A549 (cell line): ENCODE data around the gene ABCB8.

Source experiments
- MAZ ChIP-seq: fragments of 150-350 bp; IDR thresholded peaks from 2 replicates; pipeline ENCODE4 v1.6.1; 2014; ENCODE audit warnings: antibody characterized with exemption, low read depth, low read length, borderline replicate concordance
- POLR2A ChIP-seq: IDR thresholded peaks from 2 replicates; pipeline ENCODE4 v1.6.1; 2012; ENCODE audit warnings: mild to moderate bottlenecking, low read length
- TF ChIP-seq, protein P1 (sequence below): fragments of 200-600 bp; sonication (generic); IDR thresholded peaks from 2 replicates; pipeline ENCODE4 v1.6.1; 2016; ENCODE audit warnings: antibody characterized with exemption, mild to moderate bottlenecking, moderate library complexity
- TF ChIP-seq, protein P2 (sequence below): fragments of >200 bp; sonication (Bioruptor Twin); formaldehyde crosslinking; IDR thresholded peaks from 3 replicates; pipeline ENCODE4 v1.5.1; 2016

DNA sequence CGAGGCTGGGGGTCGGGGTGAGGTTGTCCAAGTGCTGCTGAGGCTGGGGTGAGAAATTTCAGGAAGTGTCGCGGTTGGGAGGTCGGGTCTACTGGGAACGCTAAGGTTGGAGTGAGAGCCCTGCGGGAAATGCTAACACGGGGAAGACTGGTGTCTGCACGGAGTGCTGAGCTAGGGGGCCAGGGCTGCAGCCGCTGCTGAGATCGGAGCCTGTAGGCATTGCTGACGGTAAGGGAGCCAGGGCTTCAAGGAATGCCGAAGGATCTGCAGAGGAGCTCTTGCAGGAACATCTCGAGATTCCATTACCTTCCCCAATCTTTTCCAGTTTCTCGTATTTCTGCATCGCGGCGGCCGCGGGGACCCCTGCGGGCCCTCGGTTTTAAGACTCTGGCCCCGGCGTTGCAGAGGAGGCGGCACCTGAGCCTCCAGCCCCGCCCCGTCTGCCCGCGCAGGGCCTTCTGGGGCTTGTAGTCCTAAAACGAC, 29.3 kb downstream of the ABCB8 start, which contains the start of gene CDK5:
- TF ChIP-seq, protein P1, sequence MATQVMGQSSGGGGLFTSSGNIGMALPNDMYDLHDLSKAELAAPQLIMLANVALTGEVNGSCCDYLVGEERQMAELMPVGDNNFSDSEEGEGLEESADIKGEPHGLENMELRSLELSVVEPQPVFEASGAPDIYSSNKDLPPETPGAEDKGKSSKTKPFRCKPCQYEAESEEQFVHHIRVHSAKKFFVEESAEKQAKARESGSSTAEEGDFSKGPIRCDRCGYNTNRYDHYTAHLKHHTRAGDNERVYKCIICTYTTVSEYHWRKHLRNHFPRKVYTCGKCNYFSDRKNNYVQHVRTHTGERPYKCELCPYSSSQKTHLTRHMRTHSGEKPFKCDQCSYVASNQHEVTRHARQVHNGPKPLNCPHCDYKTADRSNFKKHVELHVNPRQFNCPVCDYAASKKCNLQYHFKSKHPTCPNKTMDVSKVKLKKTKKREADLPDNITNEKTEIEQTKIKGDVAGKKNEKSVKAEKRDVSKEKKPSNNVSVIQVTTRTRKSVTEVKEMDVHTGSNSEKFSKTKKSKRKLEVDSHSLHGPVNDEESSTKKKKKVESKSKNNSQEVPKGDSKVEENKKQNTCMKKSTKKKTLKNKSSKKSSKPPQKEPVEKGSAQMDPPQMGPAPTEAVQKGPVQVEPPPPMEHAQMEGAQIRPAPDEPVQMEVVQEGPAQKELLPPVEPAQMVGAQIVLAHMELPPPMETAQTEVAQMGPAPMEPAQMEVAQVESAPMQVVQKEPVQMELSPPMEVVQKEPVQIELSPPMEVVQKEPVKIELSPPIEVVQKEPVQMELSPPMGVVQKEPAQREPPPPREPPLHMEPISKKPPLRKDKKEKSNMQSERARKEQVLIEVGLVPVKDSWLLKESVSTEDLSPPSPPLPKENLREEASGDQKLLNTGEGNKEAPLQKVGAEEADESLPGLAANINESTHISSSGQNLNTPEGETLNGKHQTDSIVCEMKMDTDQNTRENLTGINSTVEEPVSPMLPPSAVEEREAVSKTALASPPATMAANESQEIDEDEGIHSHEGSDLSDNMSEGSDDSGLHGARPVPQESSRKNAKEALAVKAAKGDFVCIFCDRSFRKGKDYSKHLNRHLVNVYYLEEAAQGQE = no peak
- TF ChIP-seq MAZ (no peak), POLR2A (0 out of 2 replicates have a peak, but pooled peaks have one; percentile 22)
- TF ChIP-seq, protein P2, sequence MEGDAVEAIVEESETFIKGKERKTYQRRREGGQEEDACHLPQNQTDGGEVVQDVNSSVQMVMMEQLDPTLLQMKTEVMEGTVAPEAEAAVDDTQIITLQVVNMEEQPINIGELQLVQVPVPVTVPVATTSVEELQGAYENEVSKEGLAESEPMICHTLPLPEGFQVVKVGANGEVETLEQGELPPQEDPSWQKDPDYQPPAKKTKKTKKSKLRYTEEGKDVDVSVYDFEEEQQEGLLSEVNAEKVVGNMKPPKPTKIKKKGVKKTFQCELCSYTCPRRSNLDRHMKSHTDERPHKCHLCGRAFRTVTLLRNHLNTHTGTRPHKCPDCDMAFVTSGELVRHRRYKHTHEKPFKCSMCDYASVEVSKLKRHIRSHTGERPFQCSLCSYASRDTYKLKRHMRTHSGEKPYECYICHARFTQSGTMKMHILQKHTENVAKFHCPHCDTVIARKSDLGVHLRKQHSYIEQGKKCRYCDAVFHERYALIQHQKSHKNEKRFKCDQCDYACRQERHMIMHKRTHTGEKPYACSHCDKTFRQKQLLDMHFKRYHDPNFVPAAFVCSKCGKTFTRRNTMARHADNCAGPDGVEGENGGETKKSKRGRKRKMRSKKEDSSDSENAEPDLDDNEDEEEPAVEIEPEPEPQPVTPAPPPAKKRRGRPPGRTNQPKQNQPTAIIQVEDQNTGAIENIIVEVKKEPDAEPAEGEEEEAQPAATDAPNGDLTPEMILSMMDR = no peak
